MM.1S (cell line): ENCODE data around the gene TPD52L1.

Source experiments
- CTCF ChIP-seq: fragments of 300-600 bp; sonication (generic); IDR thresholded peaks from 2 replicates; pipeline ENCODE4 v1.5.1; 2016; ENCODE audit warnings: antibody characterized with exemption, low read length, mixed read lengths
- EZH2 ChIP-seq: fragments of 300-600 bp; sonication (generic); optimal IDR thresholded peaks from 2 replicates; pipeline ENCODE3; 2017; ENCODE audit warnings: low read depth, mild to moderate bottlenecking, antibody characterized with exemption, low read length, mixed read lengths
- EZH2phosphoT487 ChIP-seq: fragments of 300-600 bp; sonication (generic); IDR thresholded peaks from 2 replicates; pipeline ENCODE4 v1.6.1; 2018; ENCODE audit warnings: antibody characterized with exemption, low read length

- no peak for TF ChIP-seq CTCF
- no peak for TF ChIP-seq EZH2phosphoT487
- TF ChIP-seq EZH2, result no peak
Observed at GRCh38 chr6:125275779-125276178, 122.2 kb downstream of the TPD52L1 start.
